ENCODE measurements around the gene STK32B.

- TF ChIP-seq CTCF (conservative IDR thresholded peaks at IDR 0.05; ENCODE audit: low read length) (no peak), EZH2phosphoT487 (IDR thresholded peaks at IDR 0.05; ENCODE audit: borderline replicate concordance) (no peak)
Observed at GRCh38 chr4:5036239-5036638, 15.0 kb upstream of the STK32B start.

Measured in Loucy (cell line).